ENCODE data around the gene HSP90AB1. TPM values are rescaled to one million over a fixed set of nuclear protein-coding genes. Genes with fewer than 3 reads are reported as not detected.

Gene HSP90AB1
- 1,000 to 10,000 TPM; 1,185 to 1,258 (median 1,228) TPM for polyA plus RNA-seq (ENCODE audit: insufficient read length in 3 of 3)
- long read RNA-seq, donor 1, transcript HSP90AB1-203 (12 exons, 2,572 nt) = major isoform, 66 of 833 reads
- long read RNA-seq, donor 1, partial matches to known transcripts = 756 of 833 reads
- long read RNA-seq, donor 1, other reads (novel, unspliced or antisense) = 11 of 833 reads
- long read RNA-seq, donor 2, transcript HSP90AB1-203 (12 exons, 2,572 nt) = major isoform, 66 of 756 reads
- long read RNA-seq, donor 2, partial matches to known transcripts = 684 of 756 reads
- long read RNA-seq, donor 2, other reads (novel, unspliced or antisense) = 6 of 756 reads
- long read RNA-seq, donor 3, transcript HSP90AB1-203 (12 exons, 2,572 nt) = major isoform, 212 of 930 reads
- long read RNA-seq, donor 3, partial matches to known transcripts = 709 of 930 reads
- long read RNA-seq, donor 3, other reads (novel, unspliced or antisense) = 8 of 930 reads
- long read RNA-seq, donor 4, transcript HSP90AB1-203 (12 exons, 2,572 nt) = major isoform, 218 of 455 reads
- long read RNA-seq, donor 4, partial matches to known transcripts = 237 of 455 reads
- long read RNA-seq, donor 4, other reads (novel, unspliced or antisense) = 0 of 455 reads
- long read RNA-seq, donor 5 = 0 reads
- long read RNA-seq, donor 6, transcript HSP90AB1-203 (12 exons, 2,572 nt) = major isoform, 87 of 879 reads
- long read RNA-seq, donor 6, partial matches to known transcripts = 784 of 879 reads
- long read RNA-seq, donor 6, other reads (novel, unspliced or antisense) = 7 of 879 reads
- long read RNA-seq, donor 7, transcript HSP90AB1-203 (12 exons, 2,572 nt) = major isoform, 168 of 1,011 reads
- long read RNA-seq, donor 7, partial matches to known transcripts = 826 of 1,011 reads
- long read RNA-seq, donor 7, other reads (novel, unspliced or antisense) = 12 of 1,011 reads
- long read RNA-seq, donor 8 = 0 reads
- long read RNA-seq, donor 9, transcript HSP90AB1-203 (12 exons, 2,572 nt) = major isoform, 192 of 588 reads
- long read RNA-seq, donor 9, partial matches to known transcripts = 386 of 588 reads
- long read RNA-seq, donor 9, other reads (novel, unspliced or antisense) = 10 of 588 reads
- long read RNA-seq, donor 10, transcript HSP90AB1-203 (12 exons, 2,572 nt) = major isoform, 152 of 885 reads
- long read RNA-seq, donor 10, partial matches to known transcripts = 726 of 885 reads
- long read RNA-seq, donor 10, other reads (novel, unspliced or antisense) = 7 of 885 reads
- long read RNA-seq, donor 11, transcript HSP90AB1-203 (12 exons, 2,572 nt) = major isoform, 150 of 436 reads
- long read RNA-seq, donor 11, partial matches to known transcripts = 277 of 436 reads
- long read RNA-seq, donor 11, other reads (novel, unspliced or antisense) = 8 of 436 reads
- long read RNA-seq, donor 12, transcript HSP90AB1-203 (12 exons, 2,572 nt) = major isoform, 58 of 359 reads
- long read RNA-seq, donor 12, partial matches to known transcripts = 301 of 359 reads
- long read RNA-seq, donor 12, other reads (novel, unspliced or antisense) = 0 of 359 reads
- long read RNA-seq, donor 13 = 0 reads
- long read RNA-seq, donor 14, transcript HSP90AB1-203 (12 exons, 2,572 nt) = major isoform, 158 of 542 reads
- long read RNA-seq, donor 14, partial matches to known transcripts = 370 of 542 reads
- long read RNA-seq, donor 14, other reads (novel, unspliced or antisense) = 12 of 542 reads
- long read RNA-seq, donor 15, transcript HSP90AB1-203 (12 exons, 2,572 nt) = major isoform, 66 of 293 reads
- long read RNA-seq, donor 15, partial matches to known transcripts = 225 of 293 reads
- long read RNA-seq, donor 15, other reads (novel, unspliced or antisense) = 0 of 293 reads
- long read RNA-seq, donor 16, transcript HSP90AB1-201 (12 exons, 2,582 nt) = minor isoform, 5 of 1,630 reads
- long read RNA-seq, donor 16, transcript HSP90AB1-203 (12 exons, 2,572 nt) = major isoform, 500 of 1,630 reads
- long read RNA-seq, donor 16, partial matches to known transcripts = 1,106 of 1,630 reads
- long read RNA-seq, donor 16, other reads (novel, unspliced or antisense) = 15 of 1,630 reads

GRCh38 chr6:44246663-44247337 is at the start of gene HSP90AB1:
TSS of gene HSP90AB1 (plus strand) at chr6:44247101. CDS start at chr6:44248630, 1,529 bp downstream.
- peak in 10 of 11 donors; percentile 84 to 96 (median 94) for DNase-seq (ENCODE audit: extremely low read depth in 1 of 11, low read depth in 9 of 11, low spot score in 4 of 11)

GRCh38 chr6:44198684-44199083 is 48.2 kb upstream of the HSP90AB1 start:
- DNase-seq (ENCODE audit: extremely low read depth in 1 of 11, low read depth in 9 of 11, low spot score in 4 of 11) = no peak

GRCh38 chr6:44199883-44200282 is 47.0 kb upstream of the HSP90AB1 start:
- DNase-seq (ENCODE audit: extremely low read depth in 1 of 11, low read depth in 9 of 11, low spot score in 4 of 11) = no peak

- DNase-seq (ENCODE audit: extremely low read depth in 1 of 11, low read depth in 9 of 11, low spot score in 4 of 11) = no peak
These were observed 45.7 kb upstream of the HSP90AB1 start for GRCh38 chr6:44201200-44201599.

GRCh38 chr6:44201638-44202303 is 45.1 kb upstream of the HSP90AB1 start:
- no peak for DNase-seq (ENCODE audit: extremely low read depth in 1 of 11, low read depth in 9 of 11, low spot score in 4 of 11)

- DNase-seq (ENCODE audit: extremely low read depth in 1 of 11, low read depth in 9 of 11, low spot score in 4 of 11) = no peak
These were observed 44.4 kb upstream of the HSP90AB1 start for GRCh38 chr6:44202332-44202971.

GRCh38 chr6:44202972-44203750 is 43.7 kb upstream of the HSP90AB1 start:
- DNase-seq (ENCODE audit: extremely low read depth in 1 of 11, low read depth in 9 of 11, low spot score in 4 of 11) = no peak

DNA sequence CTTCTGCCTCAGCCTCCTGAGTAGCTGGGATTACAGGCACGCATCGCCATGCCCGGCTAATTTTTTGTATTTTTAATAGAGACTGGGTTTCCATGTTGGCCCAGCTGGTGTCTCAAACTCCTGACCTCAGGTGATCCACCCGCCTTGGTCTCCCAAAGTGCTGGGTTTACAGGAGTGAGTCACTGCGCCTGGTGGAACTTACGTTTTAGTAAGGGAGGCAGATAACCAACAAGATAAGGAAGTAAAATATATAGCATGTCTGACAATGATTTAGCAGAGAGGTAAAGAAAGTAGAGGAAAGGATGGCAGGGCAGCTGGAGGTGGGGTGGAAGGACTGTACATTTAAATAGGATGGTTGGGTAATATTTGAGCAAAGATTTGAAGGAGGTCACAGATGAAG is 42.9 kb upstream of the HSP90AB1 start:
- DNase-seq (ENCODE audit: extremely low read depth in 1 of 11, low read depth in 9 of 11, low spot score in 4 of 11) = no peak

GRCh38 chr6:44207966-44208365 is 38.9 kb upstream of the HSP90AB1 start:
- DNase-seq (ENCODE audit: extremely low read depth in 1 of 11, low read depth in 9 of 11, low spot score in 4 of 11) = no peak

GRCh38 chr6:44211284-44211683 is 35.6 kb upstream of the HSP90AB1 start:
- DNase-seq (ENCODE audit: extremely low read depth in 1 of 11, low read depth in 9 of 11, low spot score in 4 of 11) = no peak

GRCh38 chr6:44214307-44214706 is 32.6 kb upstream of the HSP90AB1 start:
- no peak for DNase-seq (ENCODE audit: extremely low read depth in 1 of 11, low read depth in 9 of 11, low spot score in 4 of 11)

DNA sequence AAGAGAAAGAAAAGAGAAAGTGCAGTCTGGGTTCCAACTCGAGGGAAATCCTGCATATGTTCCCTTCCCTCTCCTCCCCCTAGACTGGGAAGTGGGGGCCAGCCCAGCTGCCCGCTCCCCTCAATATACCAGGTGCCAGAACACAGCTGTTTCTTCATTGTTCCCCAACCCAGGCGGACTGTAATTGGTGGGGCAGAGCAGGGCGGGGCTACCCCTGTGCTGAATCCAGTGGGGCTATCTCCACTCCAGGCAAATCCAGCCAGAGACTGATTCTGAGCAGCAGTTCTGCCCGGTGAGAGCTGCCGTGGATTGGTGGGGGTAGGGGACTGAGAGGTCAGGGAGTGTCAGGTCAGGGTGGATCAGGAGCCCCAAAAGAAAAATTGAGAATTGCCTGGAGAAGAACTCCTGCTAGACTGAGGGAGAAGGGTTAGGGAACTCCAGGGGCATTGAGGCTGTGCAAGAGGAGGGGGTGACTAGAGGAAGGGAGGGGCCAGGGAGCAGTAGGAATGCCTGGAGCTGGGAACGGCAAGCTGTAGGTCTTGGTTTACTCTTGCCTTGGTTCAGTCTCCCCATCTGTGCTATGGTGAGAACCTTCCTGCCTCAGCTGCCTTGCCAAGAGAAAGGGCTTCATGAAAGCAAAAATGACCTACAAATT is 30.1 kb upstream of the HSP90AB1 start, which contains the start of gene MYMX:
TSS of gene MYMX (plus strand) at position 250 of the 655 bp plus-strand sequence. CDS start 546 bp downstream, outside the sequence.
- no peak for DNase-seq (ENCODE audit: extremely low read depth in 1 of 11, low read depth in 9 of 11, low spot score in 4 of 11)

- DNase-seq (ENCODE audit: extremely low read depth in 1 of 11, low read depth in 9 of 11, low spot score in 4 of 11) = no peak
These were observed 29.4 kb upstream of the HSP90AB1 start for GRCh38 chr6:44217332-44218143.
